Measurements from ENCODE around the gene YPEL1. TPM values are rescaled to one million over a fixed set of nuclear protein-coding genes. Genes with fewer than 3 reads are reported as not detected.
A peak's percentile ranks its signal among the peaks of the same experiment; 100 is the strongest.
"Not testable (repeated sequence)": the region's sequence is repeated elsewhere in the genome, so short reads cannot be mapped to it uniquely, and the experiment has no call there.

The YPEL1 gene
- total RNA-seq, 6 experiments from 2014 or later: 1.0 to 11.2 (median 2.7) TPM

DNA sequence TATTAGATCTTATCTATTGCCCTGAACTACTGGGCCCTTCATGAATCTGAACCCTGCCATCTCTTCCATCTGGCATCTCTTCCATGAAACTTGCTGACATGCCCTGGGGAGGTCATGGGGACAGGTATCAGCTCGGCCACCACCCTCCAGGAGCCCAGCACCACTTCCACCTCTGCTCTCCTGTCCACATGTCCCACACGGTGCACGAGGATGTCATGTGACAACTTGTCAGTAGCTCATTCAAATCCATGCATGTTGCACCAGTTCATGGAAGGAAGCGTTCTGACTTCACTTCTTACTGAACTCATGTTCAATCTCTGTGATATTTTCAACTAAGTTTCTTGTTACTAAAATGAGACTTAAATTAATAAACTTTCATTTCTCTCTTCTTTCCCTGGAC lies 16.6 kb downstream of the YPEL1 start:
- no peaks in the 10 kb centered on the region for H3K36me3 ChIP-seq
- peak; percentile 37 to 47 (median 44) for ATAC-seq
- no peak overlapping the region for H3K27ac ChIP-seq
- no peaks in the 10 kb centered on the region for H3K4me1 ChIP-seq
- H3K4me3 ChIP-seq: no peak overlapping the region
- H3K27me3 ChIP-seq: no peaks in the 10 kb centered on the region
- no peak for DNase-seq
- H3K9me3 ChIP-seq: no peaks in the 10 kb centered on the region
- WGBS (ENCODE audit: insufficient coverage, low coverage, low lambda C conversion rate, missing lambda C conversion rate): 12% methylated on average over 4 of the region's 4 CpGs
- no peak for TF ChIP-seq POLR2A (IDR thresholded peaks at IDR 0.05)
- TF ChIP-seq, protein P1, sequence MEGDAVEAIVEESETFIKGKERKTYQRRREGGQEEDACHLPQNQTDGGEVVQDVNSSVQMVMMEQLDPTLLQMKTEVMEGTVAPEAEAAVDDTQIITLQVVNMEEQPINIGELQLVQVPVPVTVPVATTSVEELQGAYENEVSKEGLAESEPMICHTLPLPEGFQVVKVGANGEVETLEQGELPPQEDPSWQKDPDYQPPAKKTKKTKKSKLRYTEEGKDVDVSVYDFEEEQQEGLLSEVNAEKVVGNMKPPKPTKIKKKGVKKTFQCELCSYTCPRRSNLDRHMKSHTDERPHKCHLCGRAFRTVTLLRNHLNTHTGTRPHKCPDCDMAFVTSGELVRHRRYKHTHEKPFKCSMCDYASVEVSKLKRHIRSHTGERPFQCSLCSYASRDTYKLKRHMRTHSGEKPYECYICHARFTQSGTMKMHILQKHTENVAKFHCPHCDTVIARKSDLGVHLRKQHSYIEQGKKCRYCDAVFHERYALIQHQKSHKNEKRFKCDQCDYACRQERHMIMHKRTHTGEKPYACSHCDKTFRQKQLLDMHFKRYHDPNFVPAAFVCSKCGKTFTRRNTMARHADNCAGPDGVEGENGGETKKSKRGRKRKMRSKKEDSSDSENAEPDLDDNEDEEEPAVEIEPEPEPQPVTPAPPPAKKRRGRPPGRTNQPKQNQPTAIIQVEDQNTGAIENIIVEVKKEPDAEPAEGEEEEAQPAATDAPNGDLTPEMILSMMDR (IDR thresholded peaks at IDR 0.05): no peak
- intact Hi-C loops (cut with DNase I): no loop called here

DNA sequence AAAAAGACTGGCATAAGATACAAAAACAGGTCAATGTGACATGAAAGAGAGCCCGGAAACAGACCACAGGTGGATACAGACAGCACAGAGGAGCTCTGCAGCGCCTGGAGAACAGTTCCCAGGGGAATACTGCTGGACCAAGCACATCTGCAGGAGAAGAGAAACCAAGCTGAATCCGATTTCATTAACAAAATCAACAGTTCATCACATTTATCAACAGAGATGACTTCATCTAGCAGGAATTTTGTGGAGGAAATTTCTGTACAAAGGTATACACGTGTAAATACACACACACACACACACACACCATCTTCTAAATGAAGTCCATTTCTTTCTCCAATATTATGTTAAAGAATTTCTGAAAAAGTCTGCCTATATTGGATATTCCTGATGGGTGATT lies 17.1 kb downstream of the YPEL1 start:
- DNase-seq: no peak
- TF ChIP-seq, protein P1 (IDR thresholded peaks at IDR 0.05): no peak
- no peak for TF ChIP-seq POLR2A (IDR thresholded peaks at IDR 0.05)
- 40% methylated on average over 4 of the region's 4 CpGs for WGBS (ENCODE audit: insufficient coverage, low coverage, low lambda C conversion rate, missing lambda C conversion rate)

DNA sequence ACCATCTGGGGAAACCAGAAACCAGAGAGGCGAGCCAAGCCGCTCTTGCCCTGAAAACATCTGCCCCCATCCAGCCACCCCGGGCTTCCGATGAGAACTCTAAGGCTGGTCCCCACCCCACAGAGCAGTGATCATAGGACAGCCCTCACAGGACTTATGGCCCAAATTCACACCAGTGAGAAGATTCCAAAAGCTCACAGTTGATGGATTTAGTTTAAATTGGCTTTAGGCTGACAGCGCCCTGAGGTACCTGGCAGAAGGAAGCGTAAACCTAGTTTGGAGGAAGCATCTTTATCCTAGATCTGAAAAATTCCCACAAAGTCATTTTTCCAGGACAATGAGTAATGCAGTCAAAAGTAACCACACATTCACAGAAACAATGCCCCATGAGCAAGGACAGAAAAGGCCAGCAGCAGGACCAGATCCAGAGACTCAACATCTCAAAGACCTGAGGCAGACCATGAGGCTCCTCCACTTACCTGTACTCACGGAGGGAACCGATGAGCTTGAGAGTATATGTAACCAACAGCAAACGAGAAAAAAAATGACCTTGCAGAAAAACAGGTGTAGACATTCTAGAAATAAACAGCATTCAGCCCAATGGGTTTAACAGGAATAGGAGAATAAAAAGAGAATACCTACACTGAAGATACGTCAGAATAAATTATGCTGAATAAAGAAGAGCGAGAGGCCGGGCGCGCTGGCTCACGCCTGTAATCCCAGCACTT lies 19.0 kb downstream of the YPEL1 start:
- H3K27me3 ChIP-seq; H3K36me3 ChIP-seq; H3K9me3 ChIP-seq; H3K4me3 ChIP-seq; ATAC-seq; H3K4me1 ChIP-seq; intact Hi-C loops (cut with DNase I); H3K27ac ChIP-seq: not testable (repeated sequence)
- 91% methylated on average over 12 of the region's 15 CpGs for WGBS (ENCODE audit: insufficient coverage, low coverage, low lambda C conversion rate, missing lambda C conversion rate)
- peak in 1 of 3 donors; percentile 1 for DNase-seq

More for the DNA sequence above, 17.1 kb downstream of the YPEL1 start:
- Histone ChIP-seq H3K27me3 (no peaks in the 10 kb centered on the region), H3K27ac (no peak overlapping the region), H3K4me1 (no peaks in the 10 kb centered on the region), H3K9me3 (no peaks in the 10 kb centered on the region), H3K4me3 (no peak overlapping the region), H3K36me3 (no peaks in the 10 kb centered on the region)
- intact Hi-C loops (cut with DNase I): no loop called here
- ATAC-seq: peak in 1 of 4 donors; percentile 86

DNA sequence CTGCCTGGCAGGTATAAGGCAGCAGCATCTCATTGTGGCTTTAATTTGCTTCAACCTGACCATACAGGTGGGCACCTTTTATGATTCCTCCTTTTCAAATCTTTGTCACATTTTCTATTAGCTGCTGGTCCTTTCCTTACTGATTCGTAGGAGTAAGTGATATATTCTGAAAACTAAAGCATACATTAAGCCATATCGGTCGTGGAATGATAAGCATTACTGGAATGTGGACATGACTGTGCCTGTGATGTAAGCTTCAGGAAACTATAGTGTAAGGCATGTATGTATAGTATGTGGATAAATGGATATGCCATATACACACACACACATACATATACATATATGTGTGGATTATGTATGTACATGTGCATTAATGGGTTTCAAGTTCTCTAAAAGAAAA lies 20.8 kb downstream of the YPEL1 start:
- Histone ChIP-seq H3K4me3 (no peak overlapping the region), H3K27ac (no peak overlapping the region), H3K9me3 (no peaks in the 10 kb centered on the region), H3K4me1 (peaks cover 0 to 4% (median 0%) of the 10 kb centered on the region in 4 donors), H3K27me3 (no peaks in the 10 kb centered on the region), H3K36me3 (no peaks in the 10 kb centered on the region)
- 65% methylated on average over 3 of the region's 3 CpGs for WGBS (ENCODE audit: insufficient coverage, low coverage, low lambda C conversion rate, missing lambda C conversion rate)
- intact Hi-C loops (cut with DNase I): loop anchor here in 1 of 2 donors (5.0 kb wide), 1 partner anchor 223 kb away; no protein-coding TSS in a partner anchor
- DNase-seq (no peak), ATAC-seq (no peak)
- TF ChIP-seq, protein P1 (IDR thresholded peaks at IDR 0.05): no peak
- no peak for TF ChIP-seq POLR2A (IDR thresholded peaks at IDR 0.05)

DNA sequence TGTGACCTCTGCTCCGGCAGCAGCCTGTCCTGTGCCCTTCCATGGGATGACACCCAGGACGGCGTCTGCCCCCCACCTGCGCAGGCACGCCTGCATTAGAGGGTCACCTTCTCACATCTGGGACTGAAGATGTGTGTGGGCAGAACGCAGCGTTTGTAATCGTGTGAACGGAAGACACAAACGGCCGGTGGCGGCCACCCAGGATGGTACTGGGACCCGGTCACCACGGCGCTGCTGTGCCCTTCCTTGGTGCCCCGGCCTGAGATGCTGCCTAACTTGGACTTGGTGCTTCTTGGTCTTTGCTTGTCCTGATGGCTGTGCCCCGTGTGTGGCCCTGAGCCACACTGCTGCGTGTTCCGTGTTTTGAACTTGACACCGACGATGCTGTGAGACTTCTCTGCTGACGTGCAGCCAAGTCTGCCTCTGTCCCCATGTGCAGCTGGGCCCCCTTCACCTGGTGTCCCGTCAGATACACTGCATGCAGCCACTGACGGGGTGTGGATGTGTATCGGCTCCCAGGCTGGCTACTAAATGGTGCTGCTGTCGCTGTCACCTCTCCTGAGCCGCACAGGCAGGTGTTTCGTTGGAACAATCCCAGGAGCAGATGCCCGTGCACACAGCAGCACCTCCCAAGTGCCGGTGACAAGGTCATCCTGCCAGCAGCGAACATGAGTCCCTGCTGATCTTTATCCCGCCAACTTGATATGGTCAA lies 21.4 kb downstream of the YPEL1 start:
- 33% methylated on average over 8 of the region's 32 CpGs for WGBS (ENCODE audit: insufficient coverage, low coverage, low lambda C conversion rate, missing lambda C conversion rate)
- H3K4me1 ChIP-seq: peaks cover 0 to 4% (median 0%) of the 10 kb centered on the region in 4 donors
- DNase-seq (peak in 1 of 3 donors; percentile 48), ATAC-seq (peak in 1 of 4 donors; percentile 31)
- no peaks in the 10 kb centered on the region for H3K9me3 ChIP-seq
- H3K27me3 ChIP-seq: no peaks in the 10 kb centered on the region
- intact Hi-C loops (cut with DNase I): loop anchor here in 1 of 2 donors (5.0 kb wide), 1 partner anchor 223 kb away; no protein-coding TSS in a partner anchor
- TF ChIP-seq POLR2A (IDR thresholded peaks at IDR 0.05): no peak
- TF ChIP-seq, protein P1 (IDR thresholded peaks at IDR 0.05): no peak
- H3K4me3 ChIP-seq: no peak overlapping the region
- no peak overlapping the region for H3K27ac ChIP-seq
- no peaks in the 10 kb centered on the region for H3K36me3 ChIP-seq

Data from right lobe of liver (tissue), 6 donors.